ENCODE measurements around the gene ACTG1. TPM values are rescaled to one million over a fixed set of nuclear protein-coding genes. Genes with fewer than 3 reads are reported as not detected.

The ACTG1 gene
- polyA plus RNA-seq, 1 of the 3 experiments (the other 2 are of a cell fraction) = 7,871 TPM

- WGBS (ENCODE audit: low lambda C conversion rate) = 71% methylated on average over 20 of the region's 20 CpGs
- H3F3A ChIP-seq (replicated peaks; ENCODE audit: insufficient read depth) = no peaks in the 10 kb centered on the region
- no peak overlapping the region for H3K27ac ChIP-seq (ENCODE audit: low read depth in 2 of 2, low read length in 1 of 2)
- no peaks in the 10 kb centered on the region for H3K79me2 ChIP-seq (ENCODE audit: insufficient read depth)
- DNase-seq = peak; percentile 94
- H3K9me3 ChIP-seq = no peaks in the 10 kb centered on the region
- no peak for TF ChIP-seq FOSL2 (IDR thresholded peaks at IDR 0.05; ENCODE audit: borderline replicate concordance, low read depth)
- no peak for TF ChIP-seq CTCF (IDR thresholded peaks at IDR 0.05)
- TF ChIP-seq TEAD4 (IDR thresholded peaks at IDR 0.05; ENCODE audit: borderline replicate concordance, insufficient read depth) = no peak
- TF ChIP-seq USF1 (IDR thresholded peaks at IDR 0.05; ENCODE audit: borderline replicate concordance, low read depth) = no peak
- no peak for TF ChIP-seq MEF2A (IDR thresholded peaks at IDR 0.05; ENCODE audit: borderline replicate concordance, low read depth)
- no peak for TF ChIP-seq NFIC (IDR thresholded peaks at IDR 0.05; ENCODE audit: borderline replicate concordance)
- peak; percentile 77; the same call in 1 of the 2 replicates for TF ChIP-seq TCF12 (IDR thresholded peaks at IDR 0.05)
- no peak for TF ChIP-seq USF2 (IDR thresholded peaks at IDR 0.05; ENCODE audit: borderline replicate concordance, low read depth, low read length)
- no peak for TF ChIP-seq JUND (IDR thresholded peaks at IDR 0.05)
- no peak for TF ChIP-seq GATA2 (CRISPR knock-in tag; IDR thresholded peaks at IDR 0.05)
- TF ChIP-seq FOXJ3 (CRISPR knock-in tag; IDR thresholded peaks at IDR 0.05) = peak; percentile 53; the same call in 1 of the 2 replicates
- peak; percentile 84 for TF ChIP-seq CHD2 (IDR thresholded peaks at IDR 0.05; ENCODE audit: low read length, partially characterized antibody)
- peak; percentile 94 for TF ChIP-seq RCOR1 (IDR thresholded peaks at IDR 0.05; ENCODE audit: low read length)
- no peak for TF ChIP-seq ELF1 (IDR thresholded peaks at IDR 0.05)
- H3K36me3 ChIP-seq (replicated peaks in 1 of 2; ENCODE audit: control insufficient read depth in 1 of 2, insufficient read depth in 2 of 2, low read length in 1 of 2) = no peaks in the 10 kb centered on the region
- no peak overlapping the region for H3K4me3 ChIP-seq (ENCODE audit: low read depth in 2 of 2, low read length in 1 of 2)
- H3K9ac ChIP-seq = no peak overlapping the region
- H3K4me1 ChIP-seq (ENCODE audit: control insufficient read depth in 1 of 2, insufficient read depth in 2 of 2, low read depth in 1 of 2, low read length in 1 of 2) = peaks cover 0 to 44% of the 10 kb centered on the region in 2 experiments; a peak in 2 of 4 replicates
- no peaks in the 10 kb centered on the region for H4K20me1 ChIP-seq (ENCODE audit: insufficient read depth)
- CTCF ChIA-PET = interaction anchor here (0.6 to 8.1 kb wide), 9 partner anchors 39 to 224 kb away, joined by 3 to 140 read pairs (median 4); no protein-coding TSS in a partner anchor
- no peak overlapping the region for H3K4me2 ChIP-seq
- no peaks in the 10 kb centered on the region for H3K9me2 ChIP-seq
- POLR2A ChIA-PET = interaction anchor here (0.9 to 1.2 kb wide), 2 partner anchors 33 to 84 kb away, joined by 3 to 4 read pairs; partner anchors contain the start of genes ACTG1 and BAHCC1
- H3K27me3 ChIP-seq (ENCODE audit: insufficient read depth) = no peaks in the 10 kb centered on the region
- H2AFZ ChIP-seq (ENCODE audit: low read depth) = no peak overlapping the region
Observed at GRCh38 chr17:81479175-81480071, 33.2 kb downstream of the ACTG1 start.

All from SK-N-SH (cell line).